IPS-20b (cell line): ENCODE data around the gene TP53BP2.
"Not testable (repeated sequence)": the region's sequence is repeated elsewhere in the genome, so short reads cannot be mapped to it uniquely, and the experiment has no call there.

Source experiments
- H3K27ac ChIP-seq: one replicate; pipeline ENCODE4 v1.5.1; 2013; ENCODE audit warnings: low read length
- H3K27me3 ChIP-seq: 2 replicates; pipeline ENCODE4 v1.6.1; 2013; ENCODE audit warnings: mild to moderate bottlenecking, low read length, inconsistent platforms; ENCODE audit not compliant: insufficient read depth
- H3K36me3 ChIP-seq: 2 replicates; pipeline ENCODE4 v1.6.1; 2013; ENCODE audit warnings: low read depth, mild to moderate bottlenecking, inconsistent platforms, low read length, moderate library complexity; ENCODE audit not compliant: insufficient read depth
- H3K4me1 ChIP-seq: 2 replicates; pipeline ENCODE4 v1.6.1; 2013; ENCODE audit warnings: mild to moderate bottlenecking, control low read depth, inconsistent platforms, low read length, moderate library complexity; ENCODE audit not compliant: insufficient read depth
- H3K4me3 ChIP-seq: 2 replicates; pipeline ENCODE4 v1.5.1; 2013; ENCODE audit warnings: mild to moderate bottlenecking, low read length, inconsistent platforms
- H3K9ac ChIP-seq: 2 replicates; pipeline ENCODE4 v1.6.1; 2013; ENCODE audit warnings: low read depth, mild to moderate bottlenecking, inconsistent platforms, low read length, moderate library complexity
- H3K9me3 ChIP-seq: 2 replicates; pipeline ENCODE4 v1.6.1; 2013; ENCODE audit warnings: mild to moderate bottlenecking, low read depth, low read length, inconsistent platforms; ENCODE audit not compliant: insufficient read depth

TP53BP2 gene

GRCh38 chr1:223849352-223850254, 3.9 kb upstream of the TP53BP2 start:
- Histone ChIP-seq H3K36me3 (no peaks in the 10 kb centered on the region), H3K4me1 (peaks cover 4% of the 10 kb centered on the region; the same call in 1 of the 2 replicates), H3K4me3 (no peak overlapping the region), H3K27ac (no peak overlapping the region), H3K27me3 (no peaks in the 10 kb centered on the region; the same call in 1 of the 2 replicates), H3K9me3 (no peaks in the 10 kb centered on the region), H3K9ac (no peak overlapping the region)

GRCh38 chr1:223848536-223848935, 2.8 kb upstream of the TP53BP2 start:
- H3K9ac ChIP-seq, result no peak overlapping the region
- H3K27ac ChIP-seq, result no peak overlapping the region
- no peaks in the 10 kb centered on the region for H3K36me3 ChIP-seq
- H3K4me3 ChIP-seq, result no peak overlapping the region
- peaks cover 11% of the 10 kb centered on the region; the same call in 1 of the 2 replicates for H3K4me1 ChIP-seq
- no peaks in the 10 kb centered on the region for H3K9me3 ChIP-seq
- no peaks in the 10 kb centered on the region; the same call in 1 of the 2 replicates for H3K27me3 ChIP-seq

- Histone ChIP-seq H3K9me3 (no peaks in the 10 kb centered on the region), H3K36me3 (no peaks in the 10 kb centered on the region), H3K27me3 (no peaks in the 10 kb centered on the region; the same call in 1 of the 2 replicates), H3K27ac (no peak overlapping the region), H3K4me1 (peaks cover 11% of the 10 kb centered on the region; the same call in 1 of the 2 replicates), H3K4me3 (no peak overlapping the region), H3K9ac (no peak overlapping the region)
These were observed 2.1 kb upstream of the TP53BP2 start for GRCh38 chr1:223847781-223848345.

GRCh38 chr1:223845037-223845809, 524 bp downstream of the TP53BP2 start:
- no peaks in the 10 kb centered on the region; the same call in 1 of the 2 replicates for H3K27me3 ChIP-seq
- H3K4me1 ChIP-seq, result peaks cover 24% of the 10 kb centered on the region; the same call in 1 of the 2 replicates
- H3K36me3 ChIP-seq, result no peaks in the 10 kb centered on the region
- peak overlapping the region; percentile 87 for H3K4me3 ChIP-seq
- peak overlapping the region; percentile 85 for H3K9ac ChIP-seq
- peak overlapping the region; percentile 46 for H3K27ac ChIP-seq
- H3K9me3 ChIP-seq, result no peaks in the 10 kb centered on the region

GRCh38 chr1:223844787-223845036, 1.0 kb downstream of the TP53BP2 start:
- no peaks in the 10 kb centered on the region for H3K9me3 ChIP-seq
- peak overlapping the region; percentile 85 for H3K9ac ChIP-seq

GRCh38 chr1:223843934-223844786, 1.6 kb downstream of the TP53BP2 start:
- Histone ChIP-seq H3K27ac (no peak overlapping the region), H3K9ac (peak overlapping the region; percentile 85), H3K27me3 (no peaks in the 10 kb centered on the region; the same call in 1 of the 2 replicates), H3K9me3 (no peaks in the 10 kb centered on the region), H3K4me1 (peaks cover 24% of the 10 kb centered on the region; the same call in 1 of the 2 replicates), H3K4me3 (peak overlapping the region; percentile 87), H3K36me3 (no peaks in the 10 kb centered on the region)

More at GRCh38 chr1:223844787-223845036, 1.0 kb downstream of the TP53BP2 start:
- peak overlapping the region; percentile 46 for H3K27ac ChIP-seq
- H3K27me3 ChIP-seq, result no peaks in the 10 kb centered on the region; the same call in 1 of the 2 replicates
- no peaks in the 10 kb centered on the region for H3K36me3 ChIP-seq
- H3K4me1 ChIP-seq, result peaks cover 24% of the 10 kb centered on the region; the same call in 1 of the 2 replicates
- peak overlapping the region; percentile 87 for H3K4me3 ChIP-seq

GRCh38 chr1:223842784-223843183, 3.0 kb downstream of the TP53BP2 start:
- Histone ChIP-seq H3K27ac (no peak overlapping the region), H3K9me3 (no peaks in the 10 kb centered on the region), H3K9ac (no peak overlapping the region), H3K27me3 (no peaks in the 10 kb centered on the region; the same call in 1 of the 2 replicates), H3K36me3 (no peaks in the 10 kb centered on the region), H3K4me1 (peaks cover 32% of the 10 kb centered on the region; the same call in 1 of the 2 replicates), H3K4me3 (no peak overlapping the region)

GRCh38 chr1:223841977-223842623, 3.6 kb downstream of the TP53BP2 start:
- H3K4me3 ChIP-seq, H3K9me3 ChIP-seq, H3K9ac ChIP-seq, H3K36me3 ChIP-seq, H3K27me3 ChIP-seq, H3K27ac ChIP-seq: not testable (repeated sequence)
- H3K4me1 ChIP-seq, result peaks cover 32% of the 10 kb centered on the region

- Histone ChIP-seq H3K4me1 (peaks cover 34% of the 10 kb centered on the region), H3K27ac (no peak overlapping the region), H3K9me3 (no peaks in the 10 kb centered on the region), H3K4me3 (no peak overlapping the region), H3K9ac (no peak overlapping the region), H3K27me3 (no peaks in the 10 kb centered on the region; the same call in 1 of the 2 replicates), H3K36me3 (no peaks in the 10 kb centered on the region)
These were observed 5.5 kb downstream of the TP53BP2 start for GRCh38 chr1:223840254-223840653.

- Histone ChIP-seq H3K4me1 (peaks cover 28% of the 10 kb centered on the region), H3K36me3 (no peaks in the 10 kb centered on the region), H3K9ac (no peak overlapping the region)
These were observed 7.5 kb downstream of the TP53BP2 start for GRCh38 chr1:223838125-223838854.

More at GRCh38 chr1:223838125-223838854, 7.5 kb downstream of the TP53BP2 start:
- H3K27ac ChIP-seq, result no peak overlapping the region
- H3K27me3 ChIP-seq, result no peaks in the 10 kb centered on the region
- no peak overlapping the region for H3K4me3 ChIP-seq
- H3K9me3 ChIP-seq, result no peaks in the 10 kb centered on the region
